GM12878 (cell line): ENCODE measurements around the gene LYSMD2. TPM values are rescaled to one million over a fixed set of nuclear protein-coding genes. Genes with fewer than 3 reads are reported as not detected.

Experiments
- ATAC-seq: fragments of 200-7000 bp; cut with Tn5 transposase; 3 replicates; pipeline ENCODE4 v1.9.1; 2020; ENCODE audit warnings: mild to moderate bottlenecking, moderate library complexity
- BruUV-seq: library from RNA; stranded (reverse); fragments of 400-500 nt; replicated peaks from 2 replicates; lab custom pipeline; 2021; lab: Mats Ljungman, UMichigan
- CTCF ChIA-PET: fragments of 300-600 bp; sonication (Branson Sonifier 250); formaldehyde crosslinking; extraction: SDS; loops from one replicate; lab custom pipeline; 2021; ENCODE audit warnings: inconsistent platforms; lab: Yijun Ruan, JAX
- POLR2A ChIA-PET: fragments of 350-600 bp; formaldehyde crosslinking; extraction: SDS; loops from one replicate; lab custom pipeline; 2021; ENCODE audit warnings: inconsistent platforms; lab: Charles Lee
- RAD21 ChIA-PET: fragments of 300-600 bp; sonication (Branson Sonifier 250); formaldehyde crosslinking; loops from one replicate; lab custom pipeline; 2023; ENCODE audit warnings: antibody characterized with exemption; ENCODE audit not compliant: unreplicated experiment; lab: Charles Lee
- SMC1A ChIA-PET: fragments of 300-600 bp; sonication (Branson Sonifier 250); formaldehyde crosslinking; loops from one replicate; lab custom pipeline; 2023; ENCODE audit not compliant: unreplicated experiment, uncharacterized antibody; lab: Charles Lee
- DNase-seq: peaks from one replicate; pipeline ENCODE4 v3.0.0-alpha.2; 2011; ENCODE audit warnings: low read depth, low spot score
- FAIRE-seq: peaks from 3 replicates; lab custom pipeline; 2011; peaks lifted over from hg19 to GRCh38; lab: Jason Lieb, UNC
- H2AFZ ChIP-seq: 2 replicates; pipeline ENCODE4 v1.6.0; 2011; ENCODE audit warnings: low read depth, low read length, control low read depth; ENCODE audit not compliant: control insufficient read depth
- H3K27ac ChIP-seq: 2 replicates; pipeline ENCODE4 v1.5.1; 2011; ENCODE audit warnings: control low read depth; ENCODE audit not compliant: control insufficient read depth, insufficient read depth
- H3K27me3 ChIP-seq, 2 experiments: replicated peaks in 1 of 2; 2 replicates each; pipeline versions ENCODE4 v1.6.0 to v1.6.1; 2011; ENCODE audit warnings: low read length in 1 of 2; ENCODE audit not compliant: control insufficient read depth in 2 of 2, insufficient read depth in 2 of 2
- H3K36me3 ChIP-seq, 2 experiments: 2 replicates each; pipeline ENCODE4 v1.5.1; 2011; ENCODE audit warnings: low read length in 1 of 2; ENCODE audit not compliant: control insufficient read depth in 2 of 2, insufficient read depth in 2 of 2
- H3K4me1 ChIP-seq: 2 replicates; pipeline ENCODE4 v1.6.1; 2011; ENCODE audit warnings: mild to moderate bottlenecking, low read length, moderate library complexity, mixed read lengths; ENCODE audit not compliant: control insufficient read depth, insufficient read depth
- H3K4me2 ChIP-seq: 2 replicates; pipeline ENCODE4 v1.6.0; 2011; ENCODE audit warnings: control low read depth; ENCODE audit not compliant: control insufficient read depth, insufficient read depth
- H3K4me3 ChIP-seq: fragments of 200-600 bp; sonication (generic); 2 replicates; pipeline ENCODE4 v1.5.1; 2016
- H3K79me2 ChIP-seq: 2 replicates; pipeline ENCODE4 v1.6.0; 2011; ENCODE audit warnings: low read length; ENCODE audit not compliant: control insufficient read depth, insufficient read depth
- H3K9ac ChIP-seq: 2 replicates; pipeline ENCODE4 v1.8.0; 2011; ENCODE audit warnings: low read length, control low read depth, mixed read lengths; ENCODE audit not compliant: control insufficient read depth, insufficient read depth
- H3K9me3 ChIP-seq: replicated peaks from 3 replicates; pipeline ENCODE4 v1.5.1; 2011; ENCODE audit warnings: mild to moderate bottlenecking, low read length; ENCODE audit not compliant: control insufficient read depth, insufficient read depth
- H4K20me1 ChIP-seq: 2 replicates; pipeline ENCODE4 v1.6.0; 2011; ENCODE audit not compliant: control insufficient read depth, insufficient read depth
- CHD1 ChIP-seq: IDR thresholded peaks from 2 replicates; pipeline ENCODE4 v1.6.1; 2012; ENCODE audit warnings: low read depth, low read length, improper control_type of control experiment
- DPF2 ChIP-seq: fragments of 450-650 bp; IDR thresholded peaks from 2 replicates; pipeline ENCODE4 v1.6.1; 2017; ENCODE audit warnings: mild to moderate bottlenecking
- GATAD2B ChIP-seq: fragments of 450-650 bp; conservative IDR thresholded peaks from 2 replicates; pipeline ENCODE4 v1.6.1; 2017; ENCODE audit warnings: low read depth, mild to moderate bottlenecking, moderate library complexity
- RELA ChIP-seq: fragments of 450-650 bp; IDR thresholded peaks from 2 replicates; pipeline ENCODE4 v1.8.0; 2014; ENCODE audit warnings: borderline replicate concordance; ENCODE audit not compliant: partially characterized antibody
- RFX5 ChIP-seq: IDR thresholded peaks from 2 replicates; pipeline ENCODE4 v1.6.1; 2011; ENCODE audit warnings: low read depth, low read length, improper control_type of control experiment
- SMAD5 ChIP-seq: IDR thresholded peaks from 2 replicates; pipeline ENCODE4 v1.6.1; 2016; ENCODE audit warnings: antibody characterized with exemption, low read depth
- SREBF1 ChIP-seq: IDR thresholded peaks from 2 replicates; pipeline ENCODE4 v1.6.1; 2012; ENCODE audit warnings: mild to moderate bottlenecking, low read length
- YY1 ChIP-seq: IDR thresholded peaks from 2 replicates; pipeline ENCODE4 v1.6.1; 2011; ENCODE audit warnings: low read depth, mild to moderate bottlenecking, low read length
- ZNF274 ChIP-seq: IDR thresholded peaks from one replicate; pipeline ENCODE4 v1.8.0; 2011; ENCODE audit not compliant: insufficient read length, insufficient read depth
- WGBS: methylation state at CpG from one replicate; pipeline ENCODE4 v1.1.6; 2016; ENCODE audit warnings: low lambda C conversion rate; ENCODE audit not compliant: insufficient replicate concordance, insufficient coverage; ENCODE audit errors: missing lambda C conversion rate; 5-methylcytosine and 5-hydroxymethylcytosine counted together
- in situ Hi-C: fragments of 300-500 bp; cut with MboI; formaldehyde crosslinking; loops from 9 replicates; pipeline ENCODE4 v1.14.3; 2018; ENCODE audit warnings: mixed read lengths
- intact Hi-C: fragments of 100-400 bp; cut with micrococcal nuclease; formaldehyde crosslinking; loops from one replicate; pipeline ENCODE4 v1.14.2; 2022; ENCODE audit not compliant: unreplicated experiment
- polyA plus RNA-seq, 11 experiments: library from polyadenylated mRNA; depleted of rRNA in 4 of 11; unstranded in 6 of 11; stranded (reverse) in 5 of 11; fragments of >200 nt; fragmentation: Nextera tagmentation in 4 of 11; fragmentation: Illumina TruSeq in 1 of 11; extraction: Ambion mirVana in 4 of 11; extraction: Trizol in 1 of 11; gene quantifications; 1 replicate in 1 of 11; 2 replicates in 10 of 11; pipeline versions ENCODE4 v1.2.1 to v1.2.3, GENCODE V29; 2011 to 2016; ENCODE audit warnings: inconsistent platforms in 2 of 11, missing spikeins in 2 of 11, low read depth in 1 of 11
- total RNA-seq, 4 experiments: library from RNA; depleted of rRNA in 3 of 4; stranded (reverse); fragments of >200 nt in 3 of 4; fragmentation: Illumina TruSeq in 1 of 4; extraction: Trizol in 1 of 4; gene quantifications; 2 replicates each; pipeline versions ENCODE4 v1.2.1 to v1.2.3, GENCODE V29; 2013 to 2021

The LYSMD2 gene
- total and polyA plus RNA-seq, 10 of the 15 experiments (the other 5 are each of a cell fraction or from before 2014, with no cell fraction given): 30.5 to 61.3 (median 45.4) TPM

DNA sequence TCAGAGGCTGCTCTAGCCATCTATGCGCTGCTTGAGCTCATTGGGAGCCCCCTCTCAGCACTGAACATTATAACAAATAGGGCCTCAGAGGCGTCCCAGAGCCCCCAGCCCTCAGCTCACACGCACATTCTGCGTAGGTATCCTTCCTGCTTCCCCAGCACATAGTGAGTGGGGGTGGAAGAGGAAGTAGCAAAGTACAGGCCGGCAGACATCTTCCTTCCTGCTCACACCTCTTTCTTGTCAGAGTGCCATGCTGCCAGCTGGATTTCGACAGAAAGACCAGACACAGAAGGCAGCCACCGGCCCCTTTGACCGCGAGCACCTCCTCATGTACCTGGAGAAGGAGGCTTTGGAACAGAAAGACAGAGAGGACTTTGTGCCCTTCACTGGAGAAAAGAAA lies 30.6 kb upstream of the LYSMD2 start:
- Histone ChIP-seq H3K27ac (no peak overlapping the region), H3K9me3 (no peaks in the 10 kb centered on the region), H3K79me2 (no peaks in the 10 kb centered on the region), H2AFZ (peak overlapping the region; percentile 61), H3K4me3 (no peak overlapping the region), H3K4me1 (no peaks in the 10 kb centered on the region), H3K36me3 (no peaks in the 10 kb centered on the region), H3K4me2 (no peak overlapping the region), H3K27me3 (no peaks in the 10 kb centered on the region), H3K9ac (no peak overlapping the region), H4K20me1 (no peaks in the 10 kb centered on the region)
- ATAC-seq (no peak), DNase-seq (no peak), FAIRE-seq (no peak)
- intact Hi-C loops: no loop called here
- 84% methylated on average over 9 of the region's 9 CpGs for WGBS
- SMC1A ChIA-PET: interaction anchor here (1.2 to 1.3 kb wide), 2 partner anchors 9 to 114 kb away, joined by 4 to 7 read pairs; no protein-coding TSS in a partner anchor
- CTCF ChIA-PET: interaction anchor here (1.2 to 1.3 kb wide), 3 partner anchors 9 to 119 kb away, joined by 4 to 7 read pairs (median 5); no protein-coding TSS in a partner anchor
- RAD21 ChIA-PET: interaction anchor here (0.8 kb wide), 1 partner anchor 8 kb away, joined by 5 read pairs; no protein-coding TSS in a partner anchor
- in situ Hi-C loops: no loop called here
- BruUV-seq: no TSS peak
- POLR2A ChIA-PET: no interaction called here
- TF ChIP-seq CHD1 (no peak), YY1 (0 out of 2 replicates have a peak, but pooled peaks have one; percentile 22)

DNA sequence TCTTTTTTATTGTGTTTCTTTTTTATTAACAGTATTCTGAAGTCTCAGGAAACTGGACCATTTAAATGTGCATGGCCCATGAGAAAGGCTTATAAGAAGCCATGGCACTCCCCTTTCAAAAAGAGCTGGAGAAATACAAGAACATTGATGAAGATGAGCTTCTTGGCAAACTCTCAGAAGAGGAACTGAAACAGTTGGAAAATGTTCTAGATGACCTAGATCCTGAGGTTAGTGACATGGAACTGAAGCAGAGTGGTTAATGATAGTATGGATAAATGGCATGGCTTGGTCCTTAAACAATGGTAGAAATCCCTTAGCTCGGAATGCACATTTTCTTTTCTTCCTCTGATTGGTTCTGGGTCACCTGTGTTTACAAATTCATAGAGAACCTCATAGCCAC lies 28.9 kb upstream of the LYSMD2 start:
- ChIA-PET RAD21 (no interaction called here), POLR2A (no interaction called here), CTCF (interaction anchor here (1.0 kb wide), 1 partner anchor 11 kb away, joined by 5 read pairs; no protein-coding TSS in a partner anchor), SMC1A (interaction anchor here (1.0 to 1.6 kb wide), 3 partner anchors 10 to 38 kb away, joined by 3 to 5 read pairs (median 4); no protein-coding TSS in a partner anchor)
- FAIRE-seq: no peak
- BruUV-seq: no TSS peak
- no peak for DNase-seq
- H3K9me3 ChIP-seq: no peaks in the 10 kb centered on the region
- no peak overlapping the region for H3K4me3 ChIP-seq
- H2AFZ ChIP-seq: no peak overlapping the region
- H3K36me3 ChIP-seq: no peaks in the 10 kb centered on the region
- H3K27ac ChIP-seq: no peak overlapping the region
- WGBS: 100% methylated on average over 1 of the region's 1 CpG
- in situ Hi-C loops (no loop called here), intact Hi-C loops (no loop called here)
- H3K4me2 ChIP-seq: no peak overlapping the region
- TF ChIP-seq RELA (no peak), ZNF274 (no peak), RFX5 (no peak), SMAD5 (no peak), GATAD2B (no peak), SREBF1 (no peak), DPF2 (no peak)
- no peak overlapping the region for H3K9ac ChIP-seq
- no peaks in the 10 kb centered on the region for H4K20me1 ChIP-seq
- no peaks in the 10 kb centered on the region for H3K27me3 ChIP-seq
- H3K4me1 ChIP-seq: no peaks in the 10 kb centered on the region
- no peaks in the 10 kb centered on the region for H3K79me2 ChIP-seq
- no peak for ATAC-seq
